WTC11 (cell line): ENCODE measurements around the gene TTLL9. TPM values are rescaled to one million over a fixed set of nuclear protein-coding genes. Genes with fewer than 3 reads are reported as not detected.

Source experiments
- total RNA-seq: library from RNA; stranded (reverse); gene quantifications from 3 replicates; pipeline ENCODE4 v1.2.3, GENCODE V29; 2021

TTLL9 gene
- total RNA-seq, 1 experiment from 2014 or later = not detected

Other genes with a start within 250 kb of the TTLL9 start
- 0.44 TPM in 1 of 3 replicates, not detected in the others for gene COX4I2, start 232.7 kb upstream of the TTLL9 start, total RNA-seq
- gene BCL2L1, start 147.8 kb upstream of the TTLL9 start, total RNA-seq = 52.9 to 62.0 TPM (median 53.9 TPM) in 3 replicates
- gene TPX2, start 131.3 kb upstream of the TTLL9 start, total RNA-seq = 113 to 123 TPM (median 115 TPM) in 3 replicates
- gene MYLK2, start 51.3 kb upstream of the TTLL9 start, total RNA-seq = 0.11 to 0.28 TPM in 2 of 3 replicates, not detected in the other
- not detected in 3 replicates for gene FOXS1, start 25.0 kb upstream of the TTLL9 start, total RNA-seq
- 1.7 to 2.4 TPM (median 2.0 TPM) in 3 replicates for gene DUSP15, start 107 bp upstream of the TTLL9 start, total RNA-seq
- gene PDRG1, start 81.4 kb downstream of the TTLL9 start, total RNA-seq = 16.0 to 17.6 TPM (median 17.2 TPM) in 3 replicates
- 2.3 to 2.6 TPM (median 2.5 TPM) in 3 replicates for gene XKR7, start 97.5 kb downstream of the TTLL9 start, total RNA-seq
- 7.8 to 10.9 TPM (median 9.1 TPM) in 3 replicates for gene CCM2L, start 139.8 kb downstream of the TTLL9 start, total RNA-seq
- 1.2 to 1.4 TPM (median 1.3 TPM) in 3 replicates for gene HCK, start 181.6 kb downstream of the TTLL9 start, total RNA-seq
- 44.8 to 54.9 TPM (median 50.6 TPM) in 3 replicates for gene TM9SF4, start 239.1 kb downstream of the TTLL9 start, total RNA-seq